Duodenal mucosa (tissue), 2 donors: ENCODE data around the gene LRRC66.

Source experiments
- H3K27ac ChIP-seq: one replicate; pipeline ENCODE4 v1.7.0; 2013; ENCODE audit warnings: low read depth, low read length
- H3K27me3 ChIP-seq, 2 donors: one replicate each; pipeline ENCODE4 v1.7.0; 2013; ENCODE audit warnings: low read length in 2 of 2, control low read depth in 1 of 2; ENCODE audit not compliant: insufficient read depth in 2 of 2, control insufficient read depth in 1 of 2
- H3K36me3 ChIP-seq, 2 donors: one replicate each; pipeline ENCODE4 v1.7.0; 2013; ENCODE audit warnings: low read length in 2 of 2, control low read depth in 1 of 2; ENCODE audit not compliant: insufficient read depth in 2 of 2, control insufficient read depth in 1 of 2
- H3K4me1 ChIP-seq, 2 donors: one replicate each; pipeline ENCODE4 v1.7.0; 2013; ENCODE audit warnings: low read length in 2 of 2, control low read depth in 1 of 2; ENCODE audit not compliant: insufficient read depth in 2 of 2, control insufficient read depth in 1 of 2
- H3K4me3 ChIP-seq, 2 donors: one replicate each; pipeline ENCODE4 v1.7.0; 2013; ENCODE audit warnings: low read length in 2 of 2, low read depth in 1 of 2
- H3K9ac ChIP-seq, 2 donors: one replicate each; pipeline ENCODE4 v1.7.0; 2013; ENCODE audit warnings: low read length in 2 of 2, low read depth in 1 of 2
- H3K9me3 ChIP-seq, 2 donors: one replicate each; pipeline ENCODE4 v1.7.0; 2013; ENCODE audit warnings: low read length in 2 of 2, control low read depth in 1 of 2; ENCODE audit not compliant: control insufficient read depth in 1 of 2

LRRC66 gene

DNA sequence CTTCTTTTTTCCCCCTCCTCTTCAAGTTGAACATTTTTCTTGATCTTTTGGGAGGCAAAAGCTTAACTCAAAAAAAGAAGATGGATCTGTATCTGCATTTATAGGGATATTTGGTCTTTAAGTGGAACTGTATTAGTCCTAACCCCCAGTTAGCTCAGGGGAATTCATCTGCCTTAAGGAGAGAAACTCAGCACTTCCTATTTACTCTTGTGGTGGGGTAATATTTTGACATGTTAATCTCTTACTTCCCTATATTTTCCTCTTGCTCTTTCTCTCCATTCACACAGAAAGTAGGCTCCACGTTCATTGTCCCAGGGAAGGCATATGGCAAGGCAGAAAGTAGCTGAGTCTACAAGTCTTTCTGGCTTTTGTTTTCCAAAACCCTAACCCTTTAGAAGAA lies 5.3 kb downstream of the LRRC66 start:
- peaks cover 15 to 21% of the 10 kb centered on the region in 2 donors for H3K4me1 ChIP-seq
- no peaks in the 10 kb centered on the region for H3K36me3 ChIP-seq
- H3K27me3 ChIP-seq: no peaks in the 10 kb centered on the region
- peak overlapping the region; percentile 21 to 32 for H3K9ac ChIP-seq
- H3K9me3 ChIP-seq: no peaks in the 10 kb centered on the region
- no peak overlapping the region for H3K27ac ChIP-seq
- peak overlapping the region; percentile 45 to 57 for H3K4me3 ChIP-seq

DNA sequence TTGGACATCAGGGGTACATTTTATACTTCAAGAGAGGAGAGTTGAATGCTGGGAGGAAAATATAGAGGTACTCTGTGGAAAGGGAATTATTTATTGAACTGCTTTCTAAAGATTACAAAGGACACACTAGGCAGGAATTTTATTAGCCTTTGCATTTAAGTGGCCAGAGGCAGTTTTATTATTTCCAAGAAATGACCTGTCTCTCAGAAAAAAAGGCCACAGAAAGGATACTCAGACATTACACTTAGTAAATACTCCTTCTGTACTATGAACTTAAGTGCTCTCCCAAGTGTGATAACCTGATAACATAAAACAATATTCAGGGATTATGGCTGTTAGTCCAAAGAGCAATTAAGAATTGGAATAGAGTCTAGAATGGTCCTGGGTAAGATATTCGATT lies 7.5 kb downstream of the LRRC66 start:
- H3K27me3 ChIP-seq: no peaks in the 10 kb centered on the region
- H3K9me3 ChIP-seq: no peaks in the 10 kb centered on the region
- H3K9ac ChIP-seq: no peak overlapping the region
- H3K27ac ChIP-seq: no peak overlapping the region
- peaks cover 12 to 15% of the 10 kb centered on the region in 2 donors for H3K4me1 ChIP-seq
- H3K4me3 ChIP-seq: no peak overlapping the region
- no peaks in the 10 kb centered on the region for H3K36me3 ChIP-seq

DNA sequence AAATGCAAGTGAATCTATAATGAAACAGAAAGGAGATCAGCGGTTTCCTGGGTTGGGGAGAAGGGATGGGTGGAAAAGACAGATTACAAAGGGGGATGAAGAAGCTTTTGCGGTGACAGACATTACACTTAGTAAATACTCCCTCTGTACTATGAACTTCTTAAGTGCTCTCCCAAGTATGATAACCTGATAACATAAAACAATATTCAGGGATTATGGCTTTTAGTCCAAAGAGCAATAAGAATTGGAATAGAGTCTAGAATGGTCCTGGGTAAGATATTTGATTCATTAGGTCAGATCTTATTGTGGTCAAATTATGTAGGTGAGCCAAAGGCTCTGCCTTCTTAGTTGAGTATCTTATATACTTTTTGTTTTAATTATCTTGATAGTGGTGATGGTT lies 9.2 kb downstream of the LRRC66 start:
- Histone ChIP-seq H3K9ac (no peak overlapping the region), H3K4me3 (no peak overlapping the region), H3K9me3 (no peaks in the 10 kb centered on the region), H3K27me3 (no peaks in the 10 kb centered on the region), H3K27ac (no peak overlapping the region), H3K36me3 (peaks cover 0 to 3% of the 10 kb centered on the region in 2 donors), H3K4me1 (peaks cover 12 to 15% of the 10 kb centered on the region in 2 donors)

DNA sequence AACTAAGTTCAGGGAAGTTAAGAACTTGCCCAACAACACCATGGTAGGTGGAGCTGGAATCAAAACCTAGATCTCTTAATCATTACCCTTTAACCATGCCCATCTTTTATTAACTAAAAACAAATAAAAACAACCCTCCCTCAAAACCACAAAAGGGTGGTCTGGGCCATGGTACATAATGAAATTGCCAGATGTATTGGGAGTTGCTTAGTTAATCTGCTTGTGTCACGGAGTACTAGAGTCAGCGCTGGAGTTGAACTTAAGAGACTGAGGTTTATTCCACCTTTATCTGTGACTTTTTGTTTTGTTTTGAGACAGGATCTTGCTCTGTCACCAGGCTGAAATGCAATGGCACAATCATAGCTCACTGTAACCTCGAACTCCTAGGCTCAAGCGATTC lies 13.3 kb downstream of the LRRC66 start:
- Histone ChIP-seq H3K27me3 (no peaks in the 10 kb centered on the region), H3K9ac (no peak overlapping the region), H3K4me1 (peaks cover 6 to 8% of the 10 kb centered on the region in 2 donors), H3K27ac (no peak overlapping the region), H3K9me3 (no peaks in the 10 kb centered on the region), H3K36me3 (peaks cover 0 to 9% of the 10 kb centered on the region in 2 donors), H3K4me3 (no peak overlapping the region)

DNA sequence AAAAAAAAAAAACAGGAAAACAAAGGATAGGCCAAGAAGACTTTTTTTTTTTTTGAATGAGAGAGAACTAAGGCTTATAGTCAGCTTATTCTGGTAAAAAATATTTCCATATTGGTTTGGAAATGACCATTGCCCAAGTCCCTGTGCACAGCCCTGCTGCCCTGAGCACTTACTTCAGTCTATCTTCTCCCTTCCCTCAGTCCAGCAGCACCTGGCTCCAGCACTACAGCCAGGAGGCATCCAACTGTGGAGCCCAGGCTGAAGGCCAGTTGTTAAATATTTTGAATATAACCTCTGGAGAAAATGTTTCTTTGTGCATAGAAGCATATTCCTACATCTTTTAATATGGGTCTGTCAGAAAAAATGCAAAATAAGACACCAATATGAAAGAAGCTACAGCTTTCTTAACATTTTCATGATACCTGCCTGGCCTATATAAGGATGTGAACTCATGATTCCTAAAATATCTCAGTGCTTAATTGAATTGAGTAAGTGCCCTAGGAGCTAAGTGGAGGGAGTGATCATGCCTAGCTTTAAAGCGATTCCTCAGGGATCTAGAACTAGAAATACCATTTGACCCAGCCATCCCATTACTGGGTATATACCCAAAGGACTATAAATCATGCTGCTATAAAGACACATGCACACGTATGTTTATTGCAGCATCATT lies 14.4 kb downstream of the LRRC66 start:
- no peak overlapping the region for H3K27ac ChIP-seq
- no peak overlapping the region for H3K9ac ChIP-seq

DNA sequence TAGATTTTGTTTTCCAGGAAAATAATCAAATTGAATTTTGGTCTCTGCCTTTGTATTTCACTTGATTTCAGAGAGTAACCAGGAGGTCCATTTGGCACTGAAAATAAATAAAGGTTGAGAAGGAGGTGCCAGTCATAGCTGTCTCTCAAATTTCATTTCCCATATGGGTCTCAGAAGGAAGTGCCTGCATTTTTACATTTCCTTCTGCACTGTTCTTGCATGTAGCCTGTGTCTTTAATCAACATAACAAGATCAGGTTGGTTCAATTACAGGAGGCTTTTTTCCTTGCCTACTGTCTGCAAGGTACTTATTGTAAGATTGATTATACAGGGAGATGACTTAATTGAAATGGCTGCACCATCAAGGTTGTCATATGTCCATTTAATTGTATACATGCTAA lies 15.7 kb downstream of the LRRC66 start:
- H3K27me3 ChIP-seq: no peaks in the 10 kb centered on the region
- H3K27ac ChIP-seq: no peak overlapping the region
- H3K4me3 ChIP-seq: no peak overlapping the region
- no peaks in the 10 kb centered on the region for H3K4me1 ChIP-seq
- H3K36me3 ChIP-seq: peaks cover 12 to 13% of the 10 kb centered on the region in 2 donors
- H3K9ac ChIP-seq: no peak overlapping the region
- no peaks in the 10 kb centered on the region for H3K9me3 ChIP-seq

More for the DNA sequence above, 14.4 kb downstream of the LRRC66 start:
- H3K9me3 ChIP-seq: no peaks in the 10 kb centered on the region
- H3K4me1 ChIP-seq: no peaks in the 10 kb centered on the region
- no peaks in the 10 kb centered on the region for H3K27me3 ChIP-seq
- peaks cover 2 to 13% of the 10 kb centered on the region in 2 donors for H3K36me3 ChIP-seq
- no peak overlapping the region for H3K4me3 ChIP-seq

DNA sequence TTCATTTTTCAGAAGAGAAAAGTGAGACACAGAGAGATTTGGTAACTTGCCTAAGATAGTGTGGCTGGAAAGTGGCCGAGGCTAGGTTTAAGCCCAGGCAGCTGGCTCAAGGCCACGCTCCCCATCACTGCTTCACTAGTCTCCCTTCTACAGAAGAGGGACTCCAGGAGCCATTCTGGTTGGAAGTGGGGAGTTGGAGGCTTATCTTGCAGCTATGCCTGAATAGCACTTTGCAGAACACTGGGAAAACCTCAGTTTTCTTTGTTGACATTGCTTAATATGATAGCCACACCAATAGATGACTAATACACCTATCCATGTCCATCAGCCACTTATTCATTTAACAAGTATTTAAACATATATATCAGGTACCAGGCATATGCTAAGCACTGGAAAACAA lies 18.5 kb downstream of the LRRC66 start:
- peaks cover 18 to 29% of the 10 kb centered on the region in 2 donors for H3K36me3 ChIP-seq
- H3K27ac ChIP-seq: no peak overlapping the region
- H3K9me3 ChIP-seq: no peaks in the 10 kb centered on the region
- no peak overlapping the region for H3K9ac ChIP-seq
- H3K4me1 ChIP-seq: no peaks in the 10 kb centered on the region
- no peak overlapping the region for H3K4me3 ChIP-seq
- H3K27me3 ChIP-seq: no peaks in the 10 kb centered on the region

DNA sequence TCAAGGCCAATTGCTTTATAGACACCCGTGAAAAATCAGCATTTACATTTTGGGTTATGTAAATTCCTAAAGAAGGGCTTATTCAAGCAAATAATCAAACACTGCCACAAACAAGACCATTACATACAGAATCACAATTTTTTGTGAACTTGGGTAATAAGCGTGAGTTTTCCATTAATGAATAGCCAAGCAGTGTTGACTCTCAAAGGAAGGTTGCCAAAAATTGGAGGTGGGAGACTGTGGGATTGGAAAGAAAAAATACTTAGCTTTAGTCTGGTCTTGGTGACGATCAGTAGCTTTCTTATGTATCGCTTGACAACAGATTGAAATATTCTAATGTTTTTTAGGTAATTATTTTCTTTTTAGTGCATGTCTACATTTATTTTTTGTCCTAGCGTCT lies 20.9 kb downstream of the LRRC66 start:
- H3K4me3 ChIP-seq: no peak overlapping the region

DNA sequence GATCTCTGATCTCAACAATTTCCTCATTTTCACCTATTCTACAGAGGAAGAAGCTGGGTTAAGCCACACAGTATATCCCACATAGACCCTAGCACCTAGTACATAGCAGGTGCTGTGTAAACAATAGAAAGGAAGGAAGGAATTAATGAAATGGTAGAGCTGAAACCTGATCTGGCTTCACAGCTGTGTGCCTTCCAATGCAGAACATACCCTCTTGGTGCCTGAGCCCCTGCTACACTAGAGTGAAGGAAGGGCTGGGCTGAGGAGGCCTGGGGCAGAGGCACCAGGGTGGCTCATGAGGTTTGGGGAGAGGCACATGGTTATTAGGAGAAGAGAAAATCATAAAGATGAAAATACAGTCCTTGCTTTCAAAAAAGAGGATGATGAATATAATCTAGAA lies 21.3 kb downstream of the LRRC66 start:
- H3K36me3 ChIP-seq: peaks cover 38 to 43% of the 10 kb centered on the region in 2 donors
- H3K4me1 ChIP-seq: no peaks in the 10 kb centered on the region
- H3K9ac ChIP-seq: no peak overlapping the region
- no peak overlapping the region for H3K27ac ChIP-seq
- no peaks in the 10 kb centered on the region for H3K27me3 ChIP-seq
- no peak overlapping the region for H3K4me3 ChIP-seq
- peaks cover 2 to 9% of the 10 kb centered on the region in 2 donors for H3K9me3 ChIP-seq

More for the DNA sequence above, 20.9 kb downstream of the LRRC66 start:
- H3K4me1 ChIP-seq: no peaks in the 10 kb centered on the region
- H3K36me3 ChIP-seq: peaks cover 38 to 42% of the 10 kb centered on the region in 2 donors
- H3K27me3 ChIP-seq: no peaks in the 10 kb centered on the region
- H3K27ac ChIP-seq: no peak overlapping the region
- H3K9ac ChIP-seq: no peak overlapping the region
- H3K9me3 ChIP-seq: peaks cover 0 to 9% of the 10 kb centered on the region in 2 donors

DNA sequence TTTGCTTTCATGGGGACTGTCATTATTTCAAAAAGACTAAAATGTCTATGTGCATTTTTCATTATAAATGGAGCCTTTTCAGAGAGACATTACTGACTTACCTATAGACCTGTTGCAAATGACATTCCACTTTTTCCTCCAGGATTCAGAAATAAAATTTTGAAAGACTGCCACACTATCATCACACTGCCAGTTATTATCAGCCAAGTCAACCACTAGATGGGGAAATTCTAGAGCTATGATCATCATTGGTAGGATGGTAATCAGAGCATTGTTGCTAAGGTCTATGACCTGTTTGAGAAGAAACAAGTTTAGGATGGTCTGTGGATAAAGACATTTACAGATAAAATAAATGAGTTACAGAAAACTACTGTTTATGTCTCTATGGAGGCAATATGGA lies 22.5 kb downstream of the LRRC66 start:
- Histone ChIP-seq H3K9ac (no peak overlapping the region), H3K9me3 (peaks cover 7 to 9% of the 10 kb centered on the region in 2 donors), H3K4me1 (no peaks in the 10 kb centered on the region), H3K36me3 (peaks cover 38 to 43% of the 10 kb centered on the region in 2 donors), H3K27me3 (no peaks in the 10 kb centered on the region), H3K27ac (no peak overlapping the region), H3K4me3 (no peak overlapping the region)
